ENCODE measurements around the gene AKNA.

Gene AKNA

GRCh38 chr9:114409103-114409780, 21.5 kb upstream of the AKNA start:
- no peaks in the 10 kb centered on the region for H3K9me3 Mint-ChIP-seq
- peaks cover 3% of the 10 kb centered on the region in 2 donors for H3K36me3 Mint-ChIP-seq
- ATAC-seq (replicated peaks): peak in 1 of 2 donors; percentile 39
- no peak overlapping the region for H3K27ac Mint-ChIP-seq
- no peak overlapping the region for H3K4me3 Mint-ChIP-seq
- peaks cover 9 to 17% of the 10 kb centered on the region in 2 donors for H3K4me1 Mint-ChIP-seq
- H3K27me3 Mint-ChIP-seq: no peaks in the 10 kb centered on the region
- no peak for DNase-seq

GRCh38 chr9:114408645-114409044, 20.9 kb upstream of the AKNA start:
- ATAC-seq (replicated peaks) (no peak), DNase-seq (no peak)
- Mint-ChIP-seq H3K36me3 (peaks cover 3% of the 10 kb centered on the region in 2 donors), H3K9me3 (no peaks in the 10 kb centered on the region), H3K27me3 (no peaks in the 10 kb centered on the region), H3K27ac (no peak overlapping the region), H3K4me3 (no peak overlapping the region), H3K4me1 (peaks cover 9 to 17% of the 10 kb centered on the region in 2 donors)

- no peak for ATAC-seq (replicated peaks)
- H3K9me3 Mint-ChIP-seq: no peaks in the 10 kb centered on the region
- H3K4me1 Mint-ChIP-seq: peaks cover 9 to 17% of the 10 kb centered on the region in 2 donors
- peaks cover 3 to 6% of the 10 kb centered on the region in 2 donors for H3K36me3 Mint-ChIP-seq
- no peak overlapping the region for H3K4me3 Mint-ChIP-seq
- DNase-seq: no peak
- H3K27ac Mint-ChIP-seq: no peak overlapping the region
- H3K27me3 Mint-ChIP-seq: no peaks in the 10 kb centered on the region
These were observed 20.1 kb upstream of the AKNA start for GRCh38 chr9:114407889-114408288.

- H3K36me3 Mint-ChIP-seq: peaks cover 3 to 11% of the 10 kb centered on the region in 2 donors
- no peak for DNase-seq
- H3K9me3 Mint-ChIP-seq: no peaks in the 10 kb centered on the region
- H3K4me1 Mint-ChIP-seq: peaks cover 14 to 16% of the 10 kb centered on the region in 2 donors
- H3K27ac Mint-ChIP-seq: peak overlapping the region; percentile 67
- no peak overlapping the region for H3K4me3 Mint-ChIP-seq
- no peaks in the 10 kb centered on the region for H3K27me3 Mint-ChIP-seq
- ATAC-seq (replicated peaks): no peak
These were observed 18.7 kb upstream of the AKNA start for GRCh38 chr9:114406441-114406840.

- Mint-ChIP-seq H3K9me3 (no peaks in the 10 kb centered on the region), H3K36me3 (peaks cover 3 to 11% of the 10 kb centered on the region in 2 donors), H3K4me3 (no peak overlapping the region), H3K27me3 (no peaks in the 10 kb centered on the region), H3K4me1 (peaks cover 14 to 16% of the 10 kb centered on the region in 2 donors), H3K27ac (no peak overlapping the region)
- ATAC-seq (replicated peaks) (peak; percentile 98 to 99), DNase-seq (peak; percentile 72)
These were observed 17.7 kb upstream of the AKNA start for GRCh38 chr9:114405294-114406034.

GRCh38 chr9:114404531-114404930, 16.7 kb upstream of the AKNA start:
- ATAC-seq (replicated peaks): no peak
- Mint-ChIP-seq H3K9me3 (no peaks in the 10 kb centered on the region), H3K27ac (no peak overlapping the region), H3K4me3 (no peak overlapping the region), H3K27me3 (no peaks in the 10 kb centered on the region), H3K36me3 (peaks cover 3 to 11% of the 10 kb centered on the region in 2 donors), H3K4me1 (peaks cover 11 to 14% of the 10 kb centered on the region in 2 donors)
- no peak for DNase-seq

- Mint-ChIP-seq H3K9me3 (no peaks in the 10 kb centered on the region), H3K27ac (no peak overlapping the region), H3K4me3 (no peak overlapping the region), H3K36me3 (peaks cover 3 to 11% of the 10 kb centered on the region in 2 donors), H3K27me3 (no peaks in the 10 kb centered on the region), H3K4me1 (peaks cover 7 to 14% of the 10 kb centered on the region in 2 donors)
- ATAC-seq (replicated peaks) (no peak), DNase-seq (no peak)
These were observed 15.5 kb upstream of the AKNA start for GRCh38 chr9:114403153-114403756.

GRCh38 chr9:114401344-114401743, 13.6 kb upstream of the AKNA start:
- ATAC-seq (replicated peaks) (no peak), DNase-seq (no peak)
- H3K27me3 Mint-ChIP-seq: no peaks in the 10 kb centered on the region
- H3K4me3 Mint-ChIP-seq: no peak overlapping the region
- H3K36me3 Mint-ChIP-seq: peaks cover 10 to 12% of the 10 kb centered on the region in 2 donors
- peaks cover 16 to 29% of the 10 kb centered on the region in 2 donors for H3K4me1 Mint-ChIP-seq
- no peaks in the 10 kb centered on the region for H3K9me3 Mint-ChIP-seq
- no peak overlapping the region for H3K27ac Mint-ChIP-seq

GRCh38 chr9:114400772-114401171, 13.0 kb upstream of the AKNA start:
- no peak overlapping the region for H3K4me3 Mint-ChIP-seq
- peaks cover 8 to 10% of the 10 kb centered on the region in 2 donors for H3K36me3 Mint-ChIP-seq

GRCh38 chr9:114400219-114400618, 12.4 kb upstream of the AKNA start:
- Mint-ChIP-seq H3K9me3 (no peaks in the 10 kb centered on the region), H3K36me3 (peaks cover 10 to 12% of the 10 kb centered on the region in 2 donors), H3K4me1 (peaks cover 17 to 32% of the 10 kb centered on the region in 2 donors), H3K27me3 (no peaks in the 10 kb centered on the region), H3K27ac (no peak overlapping the region), H3K4me3 (no peak overlapping the region)
- no peak for ATAC-seq (replicated peaks)
- DNase-seq: no peak

More at GRCh38 chr9:114400772-114401171, 13.0 kb upstream of the AKNA start:
- ATAC-seq (replicated peaks) (no peak), DNase-seq (no peak)
- Mint-ChIP-seq H3K27ac (no peak overlapping the region), H3K4me1 (peaks cover 16 to 32% of the 10 kb centered on the region in 2 donors), H3K27me3 (no peaks in the 10 kb centered on the region), H3K9me3 (no peaks in the 10 kb centered on the region)

GRCh38 chr9:114399381-114399780, 11.6 kb upstream of the AKNA start:
- Mint-ChIP-seq H3K27me3 (no peaks in the 10 kb centered on the region), H3K4me3 (no peak overlapping the region), H3K9me3 (no peaks in the 10 kb centered on the region), H3K27ac (no peak overlapping the region), H3K4me1 (peaks cover 25 to 40% of the 10 kb centered on the region in 2 donors), H3K36me3 (peaks cover 10 to 21% of the 10 kb centered on the region in 2 donors)
- DNase-seq (no peak), ATAC-seq (replicated peaks) (no peak)

GRCh38 chr9:114397848-114398605, 10.2 kb upstream of the AKNA start:
- ATAC-seq (replicated peaks): peak; percentile 87 to 89
- H3K27ac Mint-ChIP-seq: peak overlapping the region; percentile 94
- H3K4me1 Mint-ChIP-seq: peaks cover 29 to 52% of the 10 kb centered on the region in 2 donors
- peak overlapping the region; percentile 88 to 93 for H3K4me3 Mint-ChIP-seq
- no peaks in the 10 kb centered on the region for H3K9me3 Mint-ChIP-seq
- H3K27me3 Mint-ChIP-seq: no peaks in the 10 kb centered on the region
- peaks cover 11 to 28% of the 10 kb centered on the region in 2 donors for H3K36me3 Mint-ChIP-seq
- DNase-seq: peak; percentile 91

- peaks cover 33 to 55% of the 10 kb centered on the region in 2 donors for H3K4me1 Mint-ChIP-seq
- no peak for DNase-seq
These were observed 9.6 kb upstream of the AKNA start for GRCh38 chr9:114397219-114397847.

More at GRCh38 chr9:114397219-114397847, 9.6 kb upstream of the AKNA start:
- H3K9me3 Mint-ChIP-seq: no peaks in the 10 kb centered on the region
- H3K27me3 Mint-ChIP-seq: no peaks in the 10 kb centered on the region
- peaks cover 7 to 32% of the 10 kb centered on the region in 2 donors for H3K36me3 Mint-ChIP-seq
- ATAC-seq (replicated peaks): no peak
- H3K4me3 Mint-ChIP-seq: peak overlapping the region; percentile 88 to 93
- H3K27ac Mint-ChIP-seq: peak overlapping the region; percentile 94
